Transverse colon (tissue), 4 donors: ENCODE data around the gene ZNF32. TPM values are rescaled to one million over a fixed set of nuclear protein-coding genes. Genes with fewer than 3 reads are reported as not detected.
"Not testable (repeated sequence)": the region's sequence is repeated elsewhere in the genome, so short reads cannot be mapped to it uniquely, and the experiment has no call there.

Experiments used
- DNase-seq: peaks from one replicate; pipeline ENCODE4 v3.0.0-alpha.2; 2019
- H3K27ac ChIP-seq, 4 donors: fragments of 200-600 bp; sonication (generic); 2 replicates each; pipeline ENCODE4 v1.5.1; 2016 to 2018; ENCODE audit warnings: inconsistent platforms in 4 of 4
- H3K27me3 ChIP-seq: fragments of 200-600 bp; sonication (generic); 2 replicates; pipeline ENCODE4 v1.5.1; 2017; ENCODE audit warnings: inconsistent platforms
- H3K36me3 ChIP-seq, 4 donors: fragments of 200-600 bp; sonication (generic); 2 replicates each; pipeline ENCODE4 v1.5.1; 2017 to 2019; ENCODE audit warnings: inconsistent platforms in 4 of 4
- H3K4me1 ChIP-seq, 4 donors: fragments of 200-600 bp; sonication (generic); 2 replicates each; pipeline ENCODE4 v1.5.1; 2017 to 2020; ENCODE audit warnings: inconsistent platforms in 4 of 4
- H3K4me3 ChIP-seq, 4 donors: fragments of 200-600 bp; sonication (generic); 1 replicate in 1 of 4; 2 replicates in 3 of 4; pipeline versions ENCODE4 v1.5.1 to v1.6.1; 2017 to 2019; ENCODE audit warnings: inconsistent platforms in 4 of 4
- H3K9me3 ChIP-seq, 2 donors: fragments of 200-600 bp; sonication (generic); 2 replicates each; pipeline ENCODE4 v1.5.1; 2017 to 2019; ENCODE audit warnings: inconsistent platforms in 2 of 2
- EP300 ChIP-seq: sonication (generic); formaldehyde crosslinking; IDR thresholded peaks from one replicate; pipeline ENCODE4 v1.6.1; 2017; ENCODE audit warnings: antibody characterized with exemption, low read depth
- POLR2A ChIP-seq: fragments of 450-650 bp; IDR thresholded peaks from one replicate; pipeline ENCODE4 v1.6.1; 2016; ENCODE audit warnings: antibody characterized with exemption, mild to moderate bottlenecking, moderate library complexity
- POLR2AphosphoS5 ChIP-seq, 3 donors: sonication (generic); formaldehyde crosslinking; IDR thresholded peaks; one replicate each; pipeline ENCODE4 v1.6.1; 2016; ENCODE audit warnings: antibody characterized with exemption in 3 of 3
- WGBS, 2 donors: methylation state at CpG; one replicate each; pipeline ENCODE4 v1.1.5; 2018; ENCODE audit warnings: low coverage in 1 of 2; 5-methylcytosine and 5-hydroxymethylcytosine counted together
- in situ Hi-C, 4 donors: fragments of 200-750 bp; cut with MboI; loops; one replicate each; pipeline versions ENCODE4 v1.15.0 to v1.15.1; 2017; ENCODE audit warnings: low sequenced_read_pairs in 3 of 4, low pct_ligation_motif_present in 1 of 4, low pct_unique_long_range_greater_than_20kb in 1 of 4
- intact Hi-C: fragments of 100-400 bp; cut with DNase I; formaldehyde crosslinking; loops from one replicate; pipeline ENCODE4 v1.15.1; 2023; ENCODE audit warnings: low total_unique reads
- total RNA-seq, 4 donors: library from RNA; depleted of rRNA; stranded (reverse); fragments of >200 nt; gene quantifications; one replicate each; pipeline ENCODE4 v1.1.0, GENCODE V29; 2016
- TF ChIP-seq, protein P1 (sequence below), 5 experiments: fragments of 200-600 bp in 3 of 5; fragments of 450-650 bp in 2 of 5; sonication (generic) in 3 of 5; IDR thresholded peaks; 1 replicate in 2 of 5; 2 replicates in 3 of 5; pipeline ENCODE4 v1.5.1; 2016 to 2017; ENCODE audit warnings: antibody characterized with exemption in 5 of 5, inconsistent platforms in 3 of 5, mild to moderate bottlenecking in 2 of 5, moderate library complexity in 1 of 5

ZNF32 gene
- total RNA-seq, 4 donors from 2014 or later: 9.7 to 38.6 (median 22.1) TPM

DNA sequence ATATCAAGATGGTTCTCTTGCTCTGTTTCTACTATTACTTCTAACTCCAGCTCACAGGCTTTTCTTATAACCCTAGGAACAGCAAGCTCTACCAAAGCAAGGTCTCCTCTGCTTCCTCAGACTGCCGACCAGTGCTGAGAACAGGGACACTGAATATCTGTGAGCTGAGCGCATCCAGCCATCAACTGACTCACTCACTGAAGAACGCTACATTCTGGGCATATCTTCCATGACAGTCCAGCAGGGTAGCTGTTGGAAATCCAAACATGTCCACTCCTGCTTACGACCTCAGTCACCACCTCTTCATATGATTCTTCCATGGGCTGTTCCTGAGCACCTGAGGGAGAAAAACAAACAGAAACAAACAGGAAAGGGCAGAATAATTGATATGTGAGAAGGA, 2.8 kb downstream of the ZNF32 start:
- 96 to 100% methylated on average over 3 to 4 of the region's 4 CpGs for WGBS, 2 donors
- DNase-seq: no peak
- in situ Hi-C loops (no loop called here), intact Hi-C loops (no loop called here)
- peaks cover 0 to 40% (median 17%) of the 10 kb centered on the region in 4 donors for H3K36me3 ChIP-seq
- TF ChIP-seq, protein P1, sequence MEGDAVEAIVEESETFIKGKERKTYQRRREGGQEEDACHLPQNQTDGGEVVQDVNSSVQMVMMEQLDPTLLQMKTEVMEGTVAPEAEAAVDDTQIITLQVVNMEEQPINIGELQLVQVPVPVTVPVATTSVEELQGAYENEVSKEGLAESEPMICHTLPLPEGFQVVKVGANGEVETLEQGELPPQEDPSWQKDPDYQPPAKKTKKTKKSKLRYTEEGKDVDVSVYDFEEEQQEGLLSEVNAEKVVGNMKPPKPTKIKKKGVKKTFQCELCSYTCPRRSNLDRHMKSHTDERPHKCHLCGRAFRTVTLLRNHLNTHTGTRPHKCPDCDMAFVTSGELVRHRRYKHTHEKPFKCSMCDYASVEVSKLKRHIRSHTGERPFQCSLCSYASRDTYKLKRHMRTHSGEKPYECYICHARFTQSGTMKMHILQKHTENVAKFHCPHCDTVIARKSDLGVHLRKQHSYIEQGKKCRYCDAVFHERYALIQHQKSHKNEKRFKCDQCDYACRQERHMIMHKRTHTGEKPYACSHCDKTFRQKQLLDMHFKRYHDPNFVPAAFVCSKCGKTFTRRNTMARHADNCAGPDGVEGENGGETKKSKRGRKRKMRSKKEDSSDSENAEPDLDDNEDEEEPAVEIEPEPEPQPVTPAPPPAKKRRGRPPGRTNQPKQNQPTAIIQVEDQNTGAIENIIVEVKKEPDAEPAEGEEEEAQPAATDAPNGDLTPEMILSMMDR (IDR thresholded peaks at IDR 0.05): no peak
- no peak for TF ChIP-seq POLR2AphosphoS5 (IDR thresholded peaks at IDR 0.05)
- H3K4me1 ChIP-seq: peaks cover 0 to 12% (median 9%) of the 10 kb centered on the region in 4 donors
- peaks cover 40 to 59% of the 10 kb centered on the region in 2 donors for H3K9me3 ChIP-seq
- H3K27me3 ChIP-seq: no peaks in the 10 kb centered on the region
- no peak overlapping the region for H3K27ac ChIP-seq
- H3K4me3 ChIP-seq: no peak overlapping the region

DNA sequence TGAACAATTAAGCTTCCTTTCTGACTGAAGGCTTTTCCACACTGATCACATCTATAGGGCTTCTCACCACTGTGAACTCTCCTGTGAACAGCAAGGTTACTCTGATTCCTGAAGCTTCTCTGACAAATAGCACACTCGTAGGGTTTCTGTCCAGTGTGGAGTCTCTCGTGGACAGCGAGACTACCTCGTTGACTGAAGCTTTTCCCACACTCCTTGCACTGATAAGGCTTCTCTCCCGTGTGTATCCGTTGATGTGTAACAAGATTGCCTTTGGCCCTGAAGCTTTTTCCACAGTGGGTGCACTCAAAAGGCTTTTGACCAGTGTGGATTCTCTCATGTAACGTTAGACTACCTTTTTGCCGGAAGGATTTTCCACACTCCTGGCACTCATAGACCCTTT, 4.4 kb downstream of the ZNF32 start:
- in situ Hi-C loops (no loop called here), intact Hi-C loops (no loop called here)
- peaks cover 0 to 10% (median 8%) of the 10 kb centered on the region in 4 donors for H3K4me1 ChIP-seq
- no peak overlapping the region for H3K27ac ChIP-seq
- peak overlapping the region in 1 of 4 donors; percentile 2 for H3K4me3 ChIP-seq
- no peak for DNase-seq
- WGBS, 2 donors: 98 to 100% methylated on average over 2 to 8 of the region's 8 CpGs
- no peaks in the 10 kb centered on the region for H3K27me3 ChIP-seq
- H3K36me3 ChIP-seq: peaks cover 0 to 40% (median 17%) of the 10 kb centered on the region in 4 donors
- H3K9me3 ChIP-seq: peaks cover 47 to 62% of the 10 kb centered on the region in 2 donors
- TF ChIP-seq EP300: no peak
- no peak for TF ChIP-seq POLR2A
- no peak for TF ChIP-seq POLR2AphosphoS5 (IDR thresholded peaks at IDR 0.05)
- TF ChIP-seq, protein P1 (IDR thresholded peaks at IDR 0.05): no peak

DNA sequence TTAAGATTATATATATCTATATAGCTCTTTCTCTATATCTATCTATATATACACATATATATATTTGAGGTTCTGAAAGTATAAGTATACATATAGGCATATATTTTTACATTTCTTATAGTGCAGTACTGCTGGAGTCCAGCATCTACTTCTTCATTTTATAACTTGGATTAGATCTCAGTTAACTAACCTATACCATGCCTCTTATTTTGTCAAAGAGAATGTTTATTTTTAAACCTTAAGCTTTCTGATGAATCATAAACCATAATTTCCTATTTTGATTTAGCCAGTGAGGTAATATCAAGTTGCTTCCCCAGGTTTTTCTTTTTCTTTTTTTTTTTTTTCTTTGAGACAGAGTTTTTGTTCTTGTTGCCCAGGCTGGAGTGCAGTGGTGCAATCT, 8.1 kb downstream of the ZNF32 start:
- no peak for DNase-seq
- Histone ChIP-seq H3K36me3 (peaks cover 0 to 29% (median 14%) of the 10 kb centered on the region in 4 donors), H3K9me3 (peaks cover 44 to 49% of the 10 kb centered on the region in 2 donors), H3K4me1 (no peaks in the 10 kb centered on the region), H3K27ac (no peak overlapping the region), H3K27me3 (no peaks in the 10 kb centered on the region), H3K4me3 (no peak overlapping the region)
- intact Hi-C loops (no loop called here), in situ Hi-C loops (no loop called here)
- TF ChIP-seq, protein P1 (IDR thresholded peaks at IDR 0.05): no peak
- no peak for TF ChIP-seq POLR2A
- TF ChIP-seq EP300: no peak
- TF ChIP-seq POLR2AphosphoS5 (IDR thresholded peaks at IDR 0.05): no peak

DNA sequence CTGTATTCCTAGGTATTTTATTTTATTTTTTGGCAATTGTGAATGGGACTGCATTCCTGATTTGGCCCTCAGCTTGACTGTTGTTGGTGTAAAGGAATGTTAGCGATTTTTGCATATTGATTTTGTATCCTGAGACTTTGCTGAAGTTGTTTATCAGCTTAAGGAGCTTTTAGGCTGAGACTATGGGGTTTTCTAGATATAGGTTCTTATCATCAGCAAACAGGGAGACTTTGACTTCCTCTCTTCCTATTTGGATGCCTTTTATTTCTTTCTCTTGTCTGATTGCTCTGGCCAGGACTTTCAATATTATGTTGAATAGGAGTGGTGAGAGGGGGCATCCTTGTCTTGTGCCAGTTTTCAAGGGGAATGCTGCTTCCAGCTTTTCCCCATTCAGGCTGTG, 12.9 kb downstream of the ZNF32 start:
- WGBS, 2 donors: 62 to 80% methylated on average over 1 of the region's 1 CpG
- H3K9me3 ChIP-seq, H3K27ac ChIP-seq, H3K27me3 ChIP-seq, intact Hi-C loops, H3K4me3 ChIP-seq, in situ Hi-C loops, DNase-seq, H3K4me1 ChIP-seq, H3K36me3 ChIP-seq: not testable (repeated sequence)

DNA sequence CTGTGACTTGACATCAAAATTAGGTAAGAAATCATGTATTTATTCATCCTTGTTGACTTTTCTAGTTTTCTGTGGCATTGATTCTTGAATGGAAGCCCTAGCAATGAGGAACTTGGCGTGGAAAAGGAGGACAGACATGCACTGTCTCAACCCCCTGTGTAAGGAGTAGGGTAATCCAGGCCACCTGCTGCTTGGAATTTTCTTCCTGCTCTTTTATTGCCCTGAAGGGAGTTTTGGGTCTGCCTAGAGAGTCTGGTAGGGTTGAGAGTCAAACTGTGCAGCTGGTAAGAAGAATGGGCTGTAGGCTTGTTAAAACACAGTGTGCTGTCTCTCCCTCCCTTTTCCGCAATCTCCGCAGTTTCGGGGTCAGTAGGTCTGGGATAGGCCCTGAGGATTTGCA, 19.7 kb downstream of the ZNF32 start:
- Histone ChIP-seq H3K4me1 (no peaks in the 10 kb centered on the region), H3K27me3 (no peaks in the 10 kb centered on the region), H3K36me3 (no peaks in the 10 kb centered on the region), H3K27ac (no peak overlapping the region), H3K9me3 (no peaks in the 10 kb centered on the region), H3K4me3 (no peak overlapping the region)
- WGBS, 2 donors: 83 to 100% methylated on average over 3 to 4 of the region's 4 CpGs
- TF ChIP-seq, protein P1 (IDR thresholded peaks at IDR 0.05): no peak
- TF ChIP-seq POLR2AphosphoS5 (IDR thresholded peaks at IDR 0.05) (no peak), EP300 (no peak), POLR2A (no peak)
- intact Hi-C loops: no loop called here
- no peak for DNase-seq
- in situ Hi-C loops: no loop called here
